B cell (primary cell): ENCODE data around the gene TMEM19.

Source experiments
- CTCF ChIP-seq: fragments of 200-600 bp; IDR thresholded peaks from one replicate; pipeline ENCODE4 v1.8.0; 2022; ENCODE audit warnings: antibody characterized with exemption, mild to moderate bottlenecking
- EZH2 ChIP-seq: IDR thresholded peaks from 2 replicates; pipeline ENCODE4 v1.6.1; 2012; ENCODE audit warnings: borderline replicate concordance, low read depth, mild to moderate bottlenecking, moderate library complexity, low read length; ENCODE audit not compliant: insufficient read depth, poor library complexity, severe bottlenecking

DNA sequence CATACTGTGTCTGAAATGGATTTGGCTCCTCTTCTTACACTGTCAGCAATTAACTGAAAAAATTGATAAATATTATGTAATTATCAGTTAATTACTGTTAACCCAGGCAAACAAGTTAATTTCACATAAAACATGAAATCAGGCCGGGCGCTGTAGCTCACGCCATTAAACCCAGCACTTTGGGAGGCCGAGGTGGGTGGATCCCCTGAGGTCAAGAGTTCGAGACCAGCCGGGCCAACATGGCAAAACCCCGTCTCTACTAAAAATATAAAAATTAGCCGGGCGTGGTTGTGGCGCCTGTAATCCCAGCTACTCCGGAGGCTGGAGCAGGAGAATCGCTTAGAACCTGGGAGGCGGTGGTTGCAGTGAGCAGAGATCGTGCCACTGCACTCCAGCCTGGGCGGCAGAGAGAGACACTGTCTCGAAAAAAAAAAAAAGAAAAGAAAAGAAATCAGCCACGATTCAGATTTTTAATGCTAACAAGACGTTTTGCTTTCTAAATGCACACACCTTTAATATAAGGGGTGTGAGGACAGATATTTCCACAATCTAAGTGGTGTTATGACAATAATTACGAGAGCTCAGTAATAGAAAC lies 473 bp upstream of the TMEM19 start:
- TF ChIP-seq CTCF (no peak), EZH2 (no peak)
